Muscle of back (tissue), 11 donors: Measurements from ENCODE around the gene CADM2. TPM values are rescaled to one million over a fixed set of nuclear protein-coding genes. Genes with fewer than 3 reads are reported as not detected.

Experiments used
- DNase-seq, 3 donors: peaks; one replicate each; pipeline versions ENCODE4 v3.0.0 to v3.0.0-alpha.2; 2013
- polyA plus RNA-seq, 10 donors: library from polyadenylated mRNA; unstranded; fragments of 120-200 nt; gene quantifications; one replicate each; pipeline ENCODE4 v1.2.1, GENCODE V29; 2013; ENCODE audit not compliant: insufficient read length in 10 of 10

Gene CADM2
- polyA plus RNA-seq, 10 donors, result 3.9 to 12.4 (median 6.0) TPM

DNA sequence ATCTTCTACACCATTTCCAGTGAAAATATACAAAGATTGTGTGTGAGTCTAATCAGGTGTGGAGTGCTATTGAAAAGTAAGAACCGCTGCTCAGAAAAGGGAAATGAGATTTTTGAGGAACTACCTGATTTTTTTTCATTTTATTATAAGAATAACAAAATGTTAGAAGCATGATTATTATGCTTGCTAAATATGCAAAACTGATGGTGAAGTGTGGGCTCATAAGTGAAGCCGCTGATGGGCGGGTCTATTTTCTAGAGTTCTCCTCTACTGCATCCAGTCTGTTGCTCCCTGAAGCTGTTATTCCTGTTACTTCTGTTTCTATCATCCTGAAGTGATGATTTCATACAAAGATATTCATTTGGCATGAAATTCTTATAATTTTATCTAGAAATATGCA is 612.0 kb downstream of the CADM2 start:
- no peak for DNase-seq

DNA sequence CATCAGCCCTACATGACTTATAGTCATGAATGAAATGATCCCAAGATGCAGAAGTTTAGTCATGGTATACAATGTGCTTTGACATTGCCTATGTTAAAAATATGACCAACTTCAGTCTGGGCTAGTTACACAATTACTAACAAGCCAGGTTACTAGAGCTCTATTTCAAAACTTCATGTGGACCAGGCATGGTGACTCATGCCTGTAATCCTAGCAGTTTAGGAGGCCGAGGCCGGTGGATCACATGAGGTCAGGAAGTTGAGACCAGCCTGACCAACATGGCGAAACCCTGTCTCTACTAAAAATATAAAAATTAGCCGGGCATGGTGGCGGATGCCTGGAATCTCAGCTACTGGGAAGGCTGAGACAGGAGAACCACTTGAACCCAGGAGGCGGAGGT is 613.0 kb downstream of the CADM2 start:
- DNase-seq, result no peak

DNA sequence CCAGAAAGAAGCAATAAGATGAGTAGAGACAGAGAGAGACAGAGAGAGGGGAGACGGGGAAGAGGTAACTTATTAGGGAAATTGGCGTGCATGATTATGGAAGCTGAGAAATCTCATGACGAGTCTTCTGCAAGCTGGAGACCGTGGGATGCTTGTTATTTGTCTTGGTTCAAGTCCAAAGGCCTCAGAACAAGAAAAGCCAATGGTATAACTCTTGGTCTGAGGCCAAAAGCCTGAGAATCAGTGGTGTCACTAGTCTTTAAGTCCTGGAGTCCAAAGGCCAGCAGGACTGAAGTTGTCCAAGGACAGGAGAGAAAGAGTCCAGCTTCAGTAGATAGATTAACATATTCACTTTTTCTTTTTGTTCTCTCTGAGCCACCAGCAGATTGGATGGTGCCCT is 613.6 kb downstream of the CADM2 start:
- DNase-seq, result no peak

DNA sequence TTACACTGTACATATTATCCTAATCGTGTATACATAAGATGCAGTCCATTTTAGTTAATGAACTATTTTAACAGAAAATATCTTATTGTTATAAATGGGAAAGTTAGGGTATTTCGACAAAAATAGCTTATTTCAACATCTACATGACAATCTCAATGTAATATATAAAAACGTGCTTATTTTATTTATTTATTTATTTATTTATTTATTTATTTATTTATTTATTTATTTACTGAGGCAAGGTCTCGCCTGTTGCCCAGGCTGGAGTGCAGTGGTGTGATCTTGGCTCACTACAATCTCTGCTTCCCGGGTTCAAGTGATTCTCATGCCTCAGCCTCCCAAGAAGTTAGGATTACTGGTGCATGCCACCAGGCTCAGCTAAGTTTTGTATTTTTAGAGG is 614.2 kb downstream of the CADM2 start:
- DNase-seq, result no peak

DNA sequence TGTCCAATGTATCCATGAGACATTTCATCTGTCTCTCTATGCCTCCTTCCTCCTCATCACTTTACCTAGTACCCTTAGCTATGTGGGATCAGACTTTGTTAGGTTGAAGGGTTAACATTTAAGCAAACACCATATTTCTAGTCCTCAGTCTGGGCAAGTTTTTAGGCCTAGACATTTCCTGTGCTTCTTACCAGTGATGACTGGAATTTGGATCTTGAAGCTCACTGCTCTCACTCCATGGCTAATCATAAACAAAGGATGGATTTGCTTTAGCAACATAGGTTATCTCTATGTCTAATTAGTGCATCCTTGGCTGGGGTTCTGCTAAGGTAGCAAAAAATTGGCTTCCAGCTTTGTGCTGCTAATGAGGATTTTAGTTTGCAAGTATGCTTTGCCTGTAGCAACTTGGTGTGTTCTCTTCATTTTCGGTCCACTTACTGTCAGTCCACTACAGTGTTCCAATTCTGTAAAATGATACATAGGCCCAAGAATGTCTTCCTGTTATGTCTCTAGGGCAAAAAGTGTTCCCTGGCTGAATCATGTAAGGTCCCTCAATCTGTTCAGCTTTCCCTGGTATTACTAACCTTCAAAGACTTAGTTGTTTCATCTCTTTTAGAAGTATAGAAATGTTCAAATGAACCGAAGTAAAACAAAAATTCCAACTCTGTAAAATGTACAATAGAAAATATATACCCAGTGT is 615.4 kb downstream of the CADM2 start:
- no peak for DNase-seq

DNA sequence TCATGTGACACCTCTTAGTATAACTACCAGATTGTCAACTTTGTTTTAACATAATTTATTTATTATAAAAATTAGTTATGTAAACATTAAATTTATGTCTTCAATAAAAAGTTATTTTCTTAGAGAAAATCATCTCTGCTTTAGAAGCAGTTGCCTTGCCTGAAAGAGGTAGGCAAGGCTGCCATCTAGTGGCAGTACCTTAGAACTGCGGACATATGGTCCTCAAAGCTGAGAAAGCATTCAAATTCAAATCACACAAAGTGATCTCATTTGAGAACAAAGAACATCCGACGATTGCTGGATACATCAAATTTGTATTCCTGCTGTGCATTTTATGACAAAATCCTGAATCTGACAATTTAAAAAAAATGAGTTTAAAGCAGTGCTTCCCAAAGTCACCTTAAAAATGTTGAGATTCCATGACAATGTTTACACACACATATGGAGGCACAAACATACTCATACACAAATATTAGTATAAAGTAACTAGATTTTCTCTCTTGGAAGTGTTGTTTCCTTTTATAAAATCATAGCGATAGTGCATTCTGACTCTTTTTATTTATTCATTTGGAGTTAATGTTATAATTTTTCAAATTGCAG is 617.4 kb downstream of the CADM2 start:
- DNase-seq, result peak; percentile 39 to 78 (median 65)

DNA sequence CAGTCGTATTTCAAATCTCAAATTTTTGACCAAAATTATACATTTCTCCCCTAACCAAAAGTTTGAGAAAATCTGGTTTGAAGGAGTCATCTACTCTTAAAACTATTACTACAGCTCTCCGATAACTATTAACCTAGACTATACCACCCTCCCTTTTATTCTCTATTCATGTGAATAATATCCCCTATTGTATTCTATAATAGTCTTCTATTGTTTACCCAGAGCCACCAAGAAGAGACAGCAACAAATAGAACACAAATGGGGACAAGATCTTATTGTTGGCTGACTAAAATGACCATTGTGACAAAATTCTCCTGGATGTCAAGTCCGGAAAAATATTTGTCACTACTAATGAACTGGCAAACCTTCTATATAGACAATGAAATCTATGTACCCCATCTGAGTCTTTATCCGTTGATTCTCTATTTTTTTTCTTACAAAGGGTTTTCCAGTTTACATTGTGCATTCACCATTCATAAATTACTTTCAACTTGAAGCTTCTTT is 618.0 kb downstream of the CADM2 start:
- DNase-seq, result no peak

DNA sequence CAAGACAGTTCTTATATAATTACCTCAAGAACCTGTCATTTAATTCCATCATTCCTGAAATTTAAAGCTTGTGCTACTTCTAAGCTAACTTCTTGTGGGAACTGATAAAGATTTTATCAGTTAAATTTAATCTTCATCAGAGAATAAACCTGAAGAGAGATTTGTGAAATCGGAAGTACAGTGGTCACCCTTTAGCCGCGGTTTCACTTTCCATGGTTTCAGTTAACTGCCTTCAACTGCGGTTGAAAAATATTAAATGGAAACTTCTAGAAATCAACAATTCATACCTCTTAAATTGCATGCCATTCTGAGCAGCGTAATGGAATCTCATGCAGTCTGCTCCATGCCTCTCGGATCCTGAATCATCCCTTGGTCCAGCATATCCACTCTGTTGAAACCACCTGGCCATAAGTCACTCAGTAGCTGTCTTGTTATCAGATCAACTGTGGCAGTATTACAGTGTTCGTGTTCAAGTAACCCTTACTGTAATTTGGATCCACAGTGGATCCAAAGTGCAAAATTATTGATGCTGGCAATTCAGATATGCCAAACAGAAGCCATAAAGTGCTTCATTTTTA is 626.1 kb downstream of the CADM2 start:
- DNase-seq, result no peak

DNA sequence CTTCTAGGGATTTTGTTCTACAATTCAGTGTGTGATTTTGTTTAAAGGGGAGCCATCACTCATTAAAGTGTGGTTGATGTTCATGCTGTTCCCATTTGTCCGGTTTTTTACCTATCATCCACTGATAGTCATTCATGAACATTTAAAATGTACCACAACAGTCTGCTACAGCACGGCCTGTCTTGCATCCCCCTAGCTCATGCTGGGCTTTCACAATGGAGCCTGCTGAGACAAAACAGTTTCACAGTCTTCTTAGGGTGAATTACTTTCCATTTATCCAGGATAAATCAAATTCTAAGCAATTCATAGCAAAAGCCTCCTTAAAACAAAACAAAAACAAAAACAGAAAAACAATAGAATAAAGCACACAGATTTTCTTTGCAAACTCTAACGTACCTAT is 627.2 kb downstream of the CADM2 start:
- no peak for DNase-seq

DNA sequence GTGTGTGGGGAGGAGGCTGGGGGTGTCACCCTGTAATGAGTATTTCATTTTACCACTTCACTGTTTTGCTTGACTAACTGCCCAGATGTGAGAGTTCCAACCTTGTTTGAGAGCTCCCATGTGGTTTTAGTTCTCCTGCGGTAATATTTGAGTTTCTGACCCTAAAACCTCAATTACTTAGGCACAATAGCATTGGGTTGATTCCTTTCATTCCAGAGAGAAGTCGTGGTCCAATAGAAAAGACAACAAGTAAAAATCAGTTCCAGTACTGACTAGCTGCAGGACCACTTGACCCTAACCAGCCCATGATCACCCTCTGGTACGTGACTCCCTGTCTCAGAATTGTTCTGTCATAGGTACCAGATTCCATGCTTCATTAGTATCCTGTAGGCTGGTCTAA is 630.4 kb downstream of the CADM2 start:
- DNase-seq, result peak in 1 of 3 donors; percentile 48

DNA sequence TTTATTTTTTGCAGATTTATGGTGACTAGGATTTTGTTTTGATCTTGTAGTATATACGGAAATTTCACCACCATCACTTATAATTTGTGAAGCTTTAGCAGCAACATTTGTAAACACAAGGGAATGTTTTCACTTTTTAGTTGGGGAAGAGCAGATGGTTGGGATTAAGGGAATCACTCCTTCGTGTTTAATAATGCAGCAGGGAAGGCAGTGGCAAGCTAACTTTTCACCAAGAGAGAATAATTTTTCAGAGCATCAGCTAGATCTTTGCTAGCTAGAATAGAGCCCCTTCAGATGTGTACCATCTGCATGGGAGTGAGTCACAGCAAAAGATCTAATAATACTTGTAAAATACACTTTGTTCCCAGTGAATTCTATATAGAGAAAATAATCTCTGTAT is 632.7 kb downstream of the CADM2 start:
- DNase-seq, result no peak

DNA sequence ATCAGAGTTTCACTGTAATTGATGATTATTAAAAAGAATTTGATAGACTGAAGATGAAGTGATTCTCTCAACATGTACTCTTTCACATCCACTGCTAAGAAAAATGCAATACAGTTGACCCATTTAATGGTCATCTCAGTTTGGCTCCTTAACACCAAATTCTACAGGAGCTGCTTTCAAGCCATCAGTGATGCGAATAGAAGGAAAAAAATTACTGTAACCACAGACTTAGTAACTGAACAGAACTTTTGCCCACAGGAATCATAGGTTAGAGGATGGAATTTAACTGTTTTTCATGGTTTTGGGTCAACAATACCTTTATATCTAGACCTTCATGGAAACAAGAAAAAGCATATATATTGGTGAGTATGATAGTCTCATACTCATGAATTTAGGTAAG is 633.5 kb downstream of the CADM2 start:
- no peak for DNase-seq

DNA sequence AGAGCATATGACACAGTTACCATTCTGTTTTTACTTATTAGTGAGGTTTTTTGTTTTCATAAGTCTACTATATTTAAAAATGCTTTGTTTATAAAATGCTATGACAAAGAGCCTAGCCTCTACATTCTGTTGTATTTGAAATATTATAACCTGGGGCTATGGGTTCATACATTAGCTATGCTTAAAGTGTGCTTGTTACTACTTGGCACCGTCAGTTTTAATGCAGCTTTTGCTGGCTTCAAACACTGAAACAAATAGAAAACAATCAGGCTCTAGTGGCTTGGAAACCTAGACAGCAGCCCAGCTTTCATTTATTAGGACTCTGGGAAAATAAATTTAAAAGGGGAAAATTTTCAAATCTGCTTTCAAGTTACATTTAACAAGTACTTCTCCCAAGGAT is 635.9 kb downstream of the CADM2 start:
- DNase-seq, result peak in 1 of 3 donors; percentile 5

DNA sequence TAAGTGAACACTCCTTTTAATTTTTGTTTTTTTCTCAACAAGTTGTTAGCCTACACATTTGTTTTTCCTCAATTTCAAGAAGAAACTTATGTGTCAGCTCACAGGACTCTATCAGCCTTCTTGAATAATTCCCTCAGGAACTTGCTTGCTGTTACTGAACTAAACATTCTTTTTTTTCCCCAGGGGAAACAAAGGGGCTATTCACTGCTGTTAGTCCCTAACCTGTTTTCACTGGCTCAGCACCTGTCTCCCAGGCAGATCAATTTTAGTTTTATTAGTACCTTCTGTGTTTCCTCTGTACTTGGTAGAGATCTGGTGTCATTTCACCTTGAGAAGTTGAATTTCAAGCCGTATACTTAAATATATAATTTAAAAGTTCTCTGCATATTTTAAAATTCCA is 644.6 kb downstream of the CADM2 start:
- DNase-seq, result no peak

DNA sequence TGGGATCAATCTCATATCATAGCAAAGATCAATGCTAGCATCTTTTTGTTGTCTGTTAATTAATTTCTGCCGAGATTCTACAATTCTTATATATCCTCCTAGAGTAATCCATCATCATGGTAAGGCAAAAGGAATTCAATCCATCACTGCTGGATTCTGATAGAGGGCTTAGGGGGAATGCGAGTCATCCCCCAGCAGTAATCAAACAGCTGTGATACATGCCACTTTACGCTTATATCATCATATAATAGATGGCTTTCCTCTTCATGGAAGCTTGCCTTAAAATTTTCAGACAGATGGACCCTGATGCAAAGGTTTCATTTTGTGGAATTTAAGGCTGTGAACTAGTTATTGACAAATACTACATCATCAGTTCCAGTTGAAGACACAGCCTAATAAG is 645.9 kb downstream of the CADM2 start:
- DNase-seq, result no peak

DNA sequence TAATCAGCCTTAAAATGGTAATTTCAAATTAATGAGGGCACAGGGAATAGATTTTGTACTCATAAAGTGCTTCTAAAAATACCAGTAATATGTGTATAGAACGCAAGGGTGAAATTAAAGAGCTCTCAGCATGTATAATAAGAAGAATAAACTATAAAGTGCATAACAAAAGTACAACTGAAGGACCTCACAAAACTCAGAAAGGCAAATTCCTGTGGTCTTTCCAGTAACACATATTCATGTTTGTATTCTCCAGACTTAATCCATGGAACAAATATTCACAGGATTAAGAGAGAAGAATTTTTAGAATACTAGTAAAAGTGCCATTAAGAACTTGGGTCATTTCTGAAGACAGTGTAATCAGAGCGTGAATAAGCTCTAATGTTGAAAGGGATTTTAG is 646.3 kb downstream of the CADM2 start:
- no peak for DNase-seq

DNA sequence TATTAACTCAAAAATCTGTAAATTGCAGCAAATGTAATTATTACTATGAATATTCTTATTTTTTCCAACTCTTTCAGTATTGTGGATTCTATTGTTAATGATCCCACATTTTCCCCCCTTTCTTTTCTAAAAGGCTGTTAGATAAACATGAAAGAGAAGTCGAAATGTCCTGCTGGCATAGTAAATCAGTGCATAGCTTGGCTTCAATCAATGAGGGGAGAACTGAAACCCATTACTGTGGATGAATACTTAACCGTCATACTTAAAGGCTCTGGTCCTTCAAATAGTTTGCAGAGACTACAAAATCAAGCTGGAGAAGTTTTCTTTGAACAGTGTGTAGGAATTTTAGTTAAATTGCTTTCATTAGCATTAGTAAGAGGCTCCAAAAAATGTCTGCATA is 667.9 kb downstream of the CADM2 start:
- DNase-seq, result no peak

DNA sequence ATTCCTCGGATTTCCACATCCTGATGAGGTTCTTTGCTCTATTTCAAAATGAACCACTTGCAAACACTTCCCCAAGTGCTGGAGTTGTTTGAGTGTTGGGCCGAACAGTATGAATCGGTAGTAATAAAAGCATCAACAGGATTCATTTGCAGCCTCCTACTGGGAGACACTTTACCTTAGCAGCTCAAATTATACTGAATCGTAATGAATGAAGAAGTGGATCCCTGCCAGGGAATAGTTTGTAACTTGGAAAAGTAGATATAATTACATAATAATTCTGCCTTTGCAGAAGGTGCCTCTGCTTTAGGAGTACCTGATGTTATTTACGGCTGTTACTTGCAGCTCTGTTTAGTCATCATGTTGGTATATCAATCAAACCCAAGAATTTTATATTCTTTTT is 669.1 kb downstream of the CADM2 start:
- no peak for DNase-seq

DNA sequence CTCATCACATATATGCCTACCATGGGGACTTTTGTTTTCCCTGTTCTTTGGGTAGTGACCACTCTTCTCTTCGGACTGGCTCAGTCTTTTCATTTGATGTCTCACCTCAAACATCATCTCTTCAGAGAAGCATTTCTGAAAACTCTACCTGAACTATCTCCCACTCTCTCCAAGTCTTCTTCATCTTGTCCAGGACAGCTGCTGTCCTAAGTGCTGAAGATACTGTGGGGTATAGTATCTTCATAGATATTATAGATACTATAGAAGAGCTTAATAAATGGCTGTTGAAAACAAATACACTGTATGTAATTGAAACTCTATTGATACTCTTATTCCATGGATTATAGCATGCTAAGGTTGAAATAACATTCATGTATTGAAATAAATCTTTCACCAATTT is 672.3 kb downstream of the CADM2 start:
- DNase-seq, result no peak

DNA sequence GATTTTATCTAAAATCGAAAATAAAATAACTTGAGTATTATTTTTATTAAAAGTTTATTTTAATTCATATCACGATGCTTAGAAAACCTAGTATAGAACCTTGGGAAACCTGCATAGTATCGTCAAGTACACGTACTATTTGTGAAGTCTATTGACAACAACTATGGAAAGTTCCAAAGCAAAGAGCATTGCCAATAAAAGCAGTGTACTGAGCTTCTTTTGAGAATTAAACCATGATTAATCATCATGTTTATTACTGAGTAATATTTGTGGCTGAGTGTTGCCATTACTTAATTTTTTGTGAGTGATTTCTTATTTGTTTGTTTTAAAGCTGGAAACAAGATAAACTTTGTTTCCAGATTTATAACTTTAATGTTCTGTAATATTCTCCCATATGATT is 674.1 kb downstream of the CADM2 start:
- DNase-seq, result no peak

DNA sequence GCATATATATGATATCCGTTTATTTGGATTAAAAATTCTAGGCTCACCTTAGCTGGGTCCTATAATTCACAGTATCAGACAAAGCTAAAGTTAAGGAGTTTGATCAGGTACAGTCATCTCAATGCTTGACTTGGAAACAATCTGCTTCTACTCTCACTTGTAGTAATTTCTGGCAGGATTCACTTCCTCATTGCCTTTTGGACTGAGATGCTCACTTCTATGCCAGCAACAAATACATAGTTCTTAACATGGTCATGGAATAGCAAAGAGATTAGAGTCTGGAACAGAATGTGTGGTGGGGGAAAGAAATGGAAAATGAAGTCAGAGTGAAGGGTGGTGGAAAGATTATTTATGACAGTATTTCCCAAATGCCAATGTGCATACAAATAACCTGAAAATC is 693.6 kb downstream of the CADM2 start:
- DNase-seq, result peak in 2 of 3 donors; percentile 4 to 15

DNA sequence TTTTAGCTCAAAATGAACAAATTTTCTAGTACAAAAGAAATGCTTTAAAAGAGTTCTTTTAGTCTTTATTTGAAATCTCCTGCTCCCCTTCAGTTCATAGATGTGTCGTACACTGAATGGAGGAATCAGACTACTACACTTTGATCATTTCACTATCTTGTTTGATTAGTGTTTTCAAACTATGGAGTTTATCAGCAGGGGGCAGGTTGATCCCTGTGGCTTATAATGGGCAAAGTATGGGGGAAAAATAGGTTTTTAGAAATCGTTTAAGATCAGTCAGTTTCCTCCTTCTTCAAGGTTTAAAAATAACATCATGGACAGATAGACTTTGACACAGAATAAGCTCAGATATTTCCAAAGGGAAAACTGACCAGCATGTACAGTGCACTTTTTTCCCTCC is 701.7 kb downstream of the CADM2 start:
- DNase-seq, result no peak

DNA sequence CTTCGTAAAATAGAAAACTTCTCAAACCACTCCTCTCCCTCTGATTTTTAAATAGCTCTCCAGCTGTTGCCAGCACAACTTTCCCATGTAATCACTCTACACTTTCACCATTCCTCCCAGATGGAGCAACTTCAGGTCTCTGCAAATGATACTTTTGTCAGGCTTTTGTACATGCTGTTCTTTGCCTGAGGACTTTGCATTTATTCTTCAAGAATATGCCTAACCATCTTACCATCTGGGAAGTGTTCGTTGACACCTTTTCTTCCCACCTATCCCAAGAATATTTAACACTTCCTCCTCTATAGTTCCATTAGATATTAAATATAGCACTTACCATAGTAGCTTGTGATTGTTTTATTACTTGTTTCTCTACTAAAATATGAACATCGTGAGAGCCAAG is 703.7 kb downstream of the CADM2 start:
- DNase-seq, result no peak

DNA sequence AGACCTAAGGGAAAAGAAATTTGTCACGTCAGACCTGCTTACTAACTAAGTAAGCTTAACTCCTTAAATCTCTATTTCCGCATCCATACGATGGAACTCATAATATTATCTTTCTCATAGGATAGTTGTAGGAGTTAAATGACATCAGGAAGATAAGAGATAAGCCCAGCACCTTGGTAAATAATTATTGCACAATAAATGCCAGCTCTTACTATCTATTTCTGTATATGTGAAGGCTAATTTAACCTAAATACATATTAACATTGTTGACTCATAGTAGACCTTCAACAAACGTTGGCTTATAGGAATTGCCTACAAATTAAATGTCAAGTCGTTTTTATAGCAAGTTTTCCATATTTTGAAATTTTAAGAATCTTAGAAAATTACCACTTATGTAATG is 709.0 kb downstream of the CADM2 start:
- DNase-seq, result no peak
